Testis (tissue), 2 donors: Measurements from ENCODE around the gene GABBR2.

Experiments
- CTCF ChIP-seq, 3 experiments: fragments of 450-650 bp in 2 of 3; fragments of 200-600 bp in 1 of 3; sonication (generic) in 1 of 3; IDR thresholded peaks; one replicate each; pipeline ENCODE4 v1.5.1; 2016 to 2019; ENCODE audit warnings: antibody characterized with exemption in 3 of 3, mild to moderate bottlenecking in 2 of 3, moderate library complexity in 1 of 3
- POLR2A ChIP-seq: fragments of 450-650 bp; IDR thresholded peaks from one replicate; pipeline ENCODE4 v1.6.1; 2017; ENCODE audit warnings: antibody characterized with exemption, mild to moderate bottlenecking, moderate library complexity

- no peak for TF ChIP-seq CTCF (IDR thresholded peaks at IDR 0.05)
- TF ChIP-seq POLR2A: no peak
Observed at GRCh38 chr9:98481676-98482075, 227.1 kb downstream of the GABBR2 start.
